HG03457 (cell line): ENCODE results near the gene DOCK2.

Experiments
- ATAC-seq: cut with Tn5 transposase; IDR thresholded peaks from one replicate; pipeline ENCODE4 v1.9.1; 2021; ENCODE audit warnings: moderate number of reproducible peaks; ENCODE audit not compliant: unreplicated experiment

DOCK2 gene

GRCh38 chr5:169970911-169971765, 334.1 kb downstream of the DOCK2 start:
- ATAC-seq: no peak

GRCh38 chr5:169971780-169972179, 334.7 kb downstream of the DOCK2 start:
- no peak for ATAC-seq

- no peak for ATAC-seq
These were observed 336.0 kb downstream of the DOCK2 start for GRCh38 chr5:169973056-169973455.

- ATAC-seq: no peak
These were observed 337.2 kb downstream of the DOCK2 start for GRCh38 chr5:169974121-169974770.

- ATAC-seq: no peak
These were observed 341.6 kb downstream of the DOCK2 start for GRCh38 chr5:169978714-169979113.

- ATAC-seq: no peak
These were observed 342.8 kb downstream of the DOCK2 start for GRCh38 chr5:169979871-169980270.

GRCh38 chr5:169980418-169981053, 343.5 kb downstream of the DOCK2 start, which contains the start of gene INSYN2B:
Gene INSYN2B, minus strand, starts transcription at chr5:169980495. Its CDS starts 96,597 bp downstream, at chr5:169883898.
- no peak for ATAC-seq

GRCh38 chr5:169988206-169988605, 351.1 kb downstream of the DOCK2 start:
- no peak for ATAC-seq

GRCh38 chr5:169988947-169989346, 351.9 kb downstream of the DOCK2 start:
- no peak for ATAC-seq

- ATAC-seq: no peak
These were observed 352.3 kb downstream of the DOCK2 start for GRCh38 chr5:169989365-169989764.

- ATAC-seq: no peak
These were observed 354.2 kb downstream of the DOCK2 start for GRCh38 chr5:169991115-169991869.

GRCh38 chr5:169992789-169993484, 355.9 kb downstream of the DOCK2 start:
- ATAC-seq: no peak

- ATAC-seq: no peak
These were observed 356.4 kb downstream of the DOCK2 start for GRCh38 chr5:169993485-169993790.

- no peak for ATAC-seq
These were observed 360.7 kb downstream of the DOCK2 start for GRCh38 chr5:169997798-169998197.

- no peak for ATAC-seq
These were observed 362.5 kb downstream of the DOCK2 start for GRCh38 chr5:169999621-170000020.

- ATAC-seq: no peak
These were observed 363.1 kb downstream of the DOCK2 start for GRCh38 chr5:170000155-170000554.

- ATAC-seq: no peak
These were observed 368.9 kb downstream of the DOCK2 start for GRCh38 chr5:170006021-170006420.

- ATAC-seq: no peak
These were observed 371.3 kb downstream of the DOCK2 start for GRCh38 chr5:170008376-170008775.

GRCh38 chr5:170010595-170010994, 373.5 kb downstream of the DOCK2 start:
- no peak for ATAC-seq

- no peak for ATAC-seq
These were observed 374.7 kb downstream of the DOCK2 start for GRCh38 chr5:170011751-170012150.

- ATAC-seq: no peak
These were observed 375.5 kb downstream of the DOCK2 start for GRCh38 chr5:170012622-170013021.
